Psoas muscle (tissue), 8 donors: ENCODE results near the gene ARHGAP19. TPM values are rescaled to one million over a fixed set of nuclear protein-coding genes. Genes with fewer than 3 reads are reported as not detected.

ENCODE experiments used
- ATAC-seq, 4 donors: fragments of 200-7000 bp; cut with Tn5 transposase; one replicate each; pipeline ENCODE4 v1.9.1; 2020; ENCODE audit warnings: moderate library complexity in 3 of 4, mild to moderate bottlenecking in 2 of 4
- DNase-seq, 2 donors: peaks; one replicate each; pipeline ENCODE4 v3.0.0-alpha.2; 2020
- H3K27ac ChIP-seq: fragments of 200-600 bp; one replicate; pipeline ENCODE4 v1.8.0; 2022
- H3K27me3 ChIP-seq, 3 donors: fragments of 200-600 bp in 1 of 3; one replicate each; pipeline versions ENCODE4 v1.6.1 to v1.8.0; 2013 to 2022; ENCODE audit warnings: low read length in 2 of 3, mild to moderate bottlenecking in 2 of 3, moderate library complexity in 1 of 3; ENCODE audit not compliant: insufficient read depth in 3 of 3
- H3K36me3 ChIP-seq, 2 donors: fragments of 200-600 bp in 1 of 2; one replicate each; pipeline versions ENCODE4 v1.6.1 to v1.8.0; 2013 to 2022; ENCODE audit warnings: low read depth in 1 of 2, mild to moderate bottlenecking in 1 of 2, moderate library complexity in 1 of 2; ENCODE audit not compliant: insufficient read depth in 1 of 2
- H3K4me1 ChIP-seq: fragments of 200-600 bp; one replicate; pipeline ENCODE4 v1.8.0; 2022
- H3K4me3 ChIP-seq: fragments of 200-600 bp; one replicate; pipeline ENCODE4 v1.8.0; 2022; ENCODE audit warnings: mild to moderate bottlenecking
- H3K9me3 ChIP-seq: fragments of 200-600 bp; one replicate; pipeline ENCODE4 v1.8.0; 2022
- CTCF ChIP-seq: fragments of 200-600 bp; IDR thresholded peaks from one replicate; pipeline ENCODE4 v1.8.0; 2022; ENCODE audit warnings: antibody characterized with exemption
- WGBS, 3 donors: extraction: QIAGEN DNeasy Blood & Tissue Kit; methylation state at CpG; one replicate each; pipeline versions ENCODE4 v1.1.6 to v1.1.7; 2013; 5-methylcytosine and 5-hydroxymethylcytosine counted together
- intact Hi-C, 2 donors: fragments of 100-400 bp; cut with DNase I; formaldehyde crosslinking; loops; one replicate each; pipeline versions ENCODE4 v1.11.0 to v1.14.2; 2022
- polyA plus RNA-seq, 3 donors: library from polyadenylated mRNA; stranded (reverse); fragments of 200-250 nt; gene quantifications; one replicate each; pipeline ENCODE4 v1.2.3, GENCODE V29; 2013
- total RNA-seq, 4 donors: library from RNA; stranded (reverse); fragmentation: NEBNext Ultra II Directional in 2 of 4; extraction: Animal tissue kit (Norgen Biotek cat#: 25700) in 2 of 4; gene quantifications; one replicate each; pipeline versions ENCODE4 v1.2.1 to v1.2.4, GENCODE V29; 2021 to 2023
- donor health status: healthy with polysubstance abuse.
- donor health status: DM: no; HTN: no; CAD: no; lungs with moderate emphysema.
- donor health status: Bipolar disorder and iron deficiency.
- donor health status: healthy.
- donor health status: DM: yes; HTN: yes; CAD: no.
- donor health status: DM: no; HTN: no; CAD: no.
- donor health status: DM: no; HTN: no; CAD: no.
- donor health status: DM: yes; HTN: yes; CAD: no.

Gene ARHGAP19
- total and polyA plus RNA-seq, 7 donors: 0.77 to 3.9 (median 1.8) TPM

GRCh38 chr10:97203220-97203619 is 89.2 kb downstream of the ARHGAP19 start:
- DNase-seq (no peak), ATAC-seq (no peak)
- H3K36me3 ChIP-seq: no peaks in the 10 kb centered on the region
- 82 to 87% (median 84%) methylated on average over 7 of the region's 7 CpGs for WGBS, 3 donors
- TF ChIP-seq CTCF: no peak
- H3K4me3 ChIP-seq: no peak overlapping the region
- H3K9me3 ChIP-seq: no peaks in the 10 kb centered on the region
- intact Hi-C loops: no loop called here
- no peaks in the 10 kb centered on the region for H3K4me1 ChIP-seq
- no peak overlapping the region for H3K27ac ChIP-seq
- H3K27me3 ChIP-seq: no peaks in the 10 kb centered on the region

GRCh38 chr10:97200616-97201015 is 91.8 kb downstream of the ARHGAP19 start:
- no peak for DNase-seq
- H3K27me3 ChIP-seq: peaks cover 0 to 4% (median 0%) of the 10 kb centered on the region in 3 donors
- WGBS, 3 donors: 75 to 85% (median 78%) methylated on average over 6 of the region's 6 CpGs
- no peak for TF ChIP-seq CTCF
- no peaks in the 10 kb centered on the region for H3K36me3 ChIP-seq
- intact Hi-C loops: no loop called here
- H3K27ac ChIP-seq: no peak overlapping the region
- no peaks in the 10 kb centered on the region for H3K9me3 ChIP-seq
- no peak overlapping the region for H3K4me3 ChIP-seq
- no peak for ATAC-seq
- no peaks in the 10 kb centered on the region for H3K4me1 ChIP-seq

GRCh38 chr10:97199152-97199551 is 93.3 kb downstream of the ARHGAP19 start:
- no peaks in the 10 kb centered on the region for H3K9me3 ChIP-seq
- no peak overlapping the region for H3K4me3 ChIP-seq
- ATAC-seq (no peak), DNase-seq (no peak)
- intact Hi-C loops: no loop called here
- H3K4me1 ChIP-seq: no peaks in the 10 kb centered on the region
- peaks cover 0 to 7% (median 0%) of the 10 kb centered on the region in 3 donors for H3K27me3 ChIP-seq
- no peaks in the 10 kb centered on the region for H3K36me3 ChIP-seq
- TF ChIP-seq CTCF: no peak
- WGBS, 3 donors: 63 to 76% (median 66%) methylated on average over 3 of the region's 3 CpGs
- H3K27ac ChIP-seq: no peak overlapping the region

GRCh38 chr10:97197030-97197500 is 95.4 kb downstream of the ARHGAP19 start:
- Histone ChIP-seq H3K4me3 (no peak overlapping the region), H3K27me3 (peaks cover 0 to 7% (median 0%) of the 10 kb centered on the region in 3 donors), H3K9me3 (no peaks in the 10 kb centered on the region), H3K36me3 (no peaks in the 10 kb centered on the region), H3K4me1 (no peaks in the 10 kb centered on the region), H3K27ac (no peak overlapping the region)
- no peak for TF ChIP-seq CTCF
- WGBS, 3 donors: 77 to 82% (median 80%) methylated on average over 7 of the region's 7 CpGs
- intact Hi-C loops: no loop called here
- DNase-seq (no peak), ATAC-seq (no peak)
